ENCODE measurements around the gene ERBB4.
A peak's percentile ranks its signal among the peaks of the same experiment; 100 is the strongest.

ERBB4 gene

GRCh38 chr2:212088353-212088752 lies 450.2 kb downstream of the ERBB4 start:
- H3K27me3 ChIP-seq (ENCODE audit: insufficient read depth, low read length, poor library complexity, severe bottlenecking) = no peaks in the 10 kb centered on the region
- no peak overlapping the region for H3K9ac ChIP-seq (ENCODE audit: low read depth, low read length, poor library complexity, severe bottlenecking)
- no peak overlapping the region for H3K4me3 ChIP-seq (ENCODE audit: low read length, poor library complexity, severe bottlenecking)
- H3K9me3 ChIP-seq (ENCODE audit: insufficient read depth, low read depth, low read length) = no peaks in the 10 kb centered on the region
- H3K9me2 ChIP-seq (replicated peaks; ENCODE audit: low read depth, low read length) = no peaks in the 10 kb centered on the region
- no peaks in the 10 kb centered on the region for H3K4me1 ChIP-seq (ENCODE audit: insufficient read depth, low read length, poor library complexity, severe bottlenecking)
- no peak overlapping the region for H2AFZ ChIP-seq (ENCODE audit: low read length)
- H4K20me1 ChIP-seq (ENCODE audit: insufficient read depth, low read length, poor library complexity, severe bottlenecking) = no peaks in the 10 kb centered on the region
- no peak overlapping the region for H3K4me2 ChIP-seq (ENCODE audit: low read depth, low read length, poor library complexity, severe bottlenecking)
- TF ChIP-seq CTCF (conservative IDR thresholded peaks at IDR 0.05; ENCODE audit: low read length) = no peak
- no peak for TF ChIP-seq EZH2phosphoT487 (IDR thresholded peaks at IDR 0.05; ENCODE audit: borderline replicate concordance)
- no peaks in the 10 kb centered on the region for H3F3A ChIP-seq (ENCODE audit: low read depth)
- H3K36me3 ChIP-seq (ENCODE audit: insufficient read depth, low read length) = no peaks in the 10 kb centered on the region
- H3K79me2 ChIP-seq (ENCODE audit: insufficient read depth, low read length) = no peaks in the 10 kb centered on the region

GRCh38 chr2:212083492-212083891 lies 455.1 kb downstream of the ERBB4 start:
- Histone ChIP-seq H3K9ac (ENCODE audit: low read depth, low read length, poor library complexity, severe bottlenecking) (no peak overlapping the region), H3K4me2 (ENCODE audit: low read depth, low read length, poor library complexity, severe bottlenecking) (no peak overlapping the region), H3K79me2 (ENCODE audit: insufficient read depth, low read length) (no peaks in the 10 kb centered on the region), H3K27me3 (ENCODE audit: insufficient read depth, low read length, poor library complexity, severe bottlenecking) (no peaks in the 10 kb centered on the region), H2AFZ (ENCODE audit: low read length) (no peak overlapping the region), H3K9me3 (ENCODE audit: insufficient read depth, low read depth, low read length) (no peaks in the 10 kb centered on the region), H4K20me1 (ENCODE audit: insufficient read depth, low read length, poor library complexity, severe bottlenecking) (no peaks in the 10 kb centered on the region), H3F3A (ENCODE audit: low read depth) (no peaks in the 10 kb centered on the region), H3K9me2 (replicated peaks; ENCODE audit: low read depth, low read length) (no peaks in the 10 kb centered on the region), H3K4me3 (ENCODE audit: low read length, poor library complexity, severe bottlenecking) (no peak overlapping the region), H3K36me3 (ENCODE audit: insufficient read depth, low read length) (no peaks in the 10 kb centered on the region), H3K4me1 (ENCODE audit: insufficient read depth, low read length, poor library complexity, severe bottlenecking) (no peaks in the 10 kb centered on the region)
- no peak for TF ChIP-seq CTCF (conservative IDR thresholded peaks at IDR 0.05; ENCODE audit: low read length)
- TF ChIP-seq EZH2phosphoT487 (IDR thresholded peaks at IDR 0.05; ENCODE audit: borderline replicate concordance) = no peak

- H3K27me3 ChIP-seq (ENCODE audit: insufficient read depth, low read length, poor library complexity, severe bottlenecking) = no peaks in the 10 kb centered on the region
- H3K9me3 ChIP-seq (ENCODE audit: insufficient read depth, low read depth, low read length) = no peaks in the 10 kb centered on the region
- no peak overlapping the region for H3K9ac ChIP-seq (ENCODE audit: low read depth, low read length, poor library complexity, severe bottlenecking)
- H3K79me2 ChIP-seq (ENCODE audit: insufficient read depth, low read length) = no peaks in the 10 kb centered on the region
- H3F3A ChIP-seq (ENCODE audit: low read depth) = no peaks in the 10 kb centered on the region
- peak overlapping the region; percentile 37; the same call in 1 of the 2 replicates for H2AFZ ChIP-seq (ENCODE audit: low read length)
- TF ChIP-seq EZH2phosphoT487 (IDR thresholded peaks at IDR 0.05; ENCODE audit: borderline replicate concordance) (no peak), CTCF (conservative IDR thresholded peaks at IDR 0.05; ENCODE audit: low read length) (no peak)
- no peaks in the 10 kb centered on the region for H3K36me3 ChIP-seq (ENCODE audit: insufficient read depth, low read length)
- H3K4me2 ChIP-seq (ENCODE audit: low read depth, low read length, poor library complexity, severe bottlenecking) = peak overlapping the region; percentile 20
- no peak overlapping the region for H3K4me3 ChIP-seq (ENCODE audit: low read length, poor library complexity, severe bottlenecking)
- no peaks in the 10 kb centered on the region for H4K20me1 ChIP-seq (ENCODE audit: insufficient read depth, low read length, poor library complexity, severe bottlenecking)
- no peaks in the 10 kb centered on the region for H3K4me1 ChIP-seq (ENCODE audit: insufficient read depth, low read length, poor library complexity, severe bottlenecking)
- no peaks in the 10 kb centered on the region for H3K9me2 ChIP-seq (replicated peaks; ENCODE audit: low read depth, low read length)
Measured at GRCh38 chr2:212078103-212078502, 460.5 kb downstream of the ERBB4 start.
